Loucy (cell line): ENCODE data around the gene TIAM1.

Experiments
- H2AFZ ChIP-seq: fragments of 200-600 bp; sonication (generic); 2 replicates; pipeline ENCODE4 v1.6.0; 2016; ENCODE audit warnings: antibody characterized with exemption, mild to moderate bottlenecking, low read length, moderate library complexity
- H3F3A ChIP-seq: fragments of 200-600 bp; 2 replicates; pipeline ENCODE4 v1.6.0; 2016; ENCODE audit warnings: antibody characterized with exemption, low read depth, mild to moderate bottlenecking
- H3K27me3 ChIP-seq: fragments of 200-600 bp; sonication (generic); 2 replicates; pipeline ENCODE4 v1.6.1; 2014; ENCODE audit warnings: low read length, mild to moderate bottlenecking; ENCODE audit not compliant: insufficient read depth, poor library complexity, severe bottlenecking
- H3K36me3 ChIP-seq: fragments of 200-600 bp; sonication (generic); 2 replicates; pipeline ENCODE4 v1.6.1; 2016; ENCODE audit warnings: low read length; ENCODE audit not compliant: insufficient read depth
- H3K4me1 ChIP-seq: fragments of 200-600 bp; sonication (generic); 2 replicates; pipeline ENCODE4 v1.5.1; 2014; ENCODE audit warnings: low read length, mild to moderate bottlenecking; ENCODE audit not compliant: insufficient read depth, poor library complexity, severe bottlenecking
- H3K4me2 ChIP-seq: fragments of 200-600 bp; sonication (generic); 2 replicates; pipeline ENCODE4 v1.6.0; 2014; ENCODE audit warnings: antibody characterized with exemption, low read length, low read depth, mild to moderate bottlenecking; ENCODE audit not compliant: poor library complexity, severe bottlenecking
- H3K4me3 ChIP-seq: fragments of 200-600 bp; sonication (generic); 2 replicates; pipeline ENCODE4 v1.5.1; 2014; ENCODE audit warnings: low read length, mild to moderate bottlenecking, mixed read lengths; ENCODE audit not compliant: poor library complexity, severe bottlenecking
- H3K79me2 ChIP-seq: fragments of 200-600 bp; sonication (generic); 2 replicates; pipeline ENCODE4 v1.6.1; 2014; ENCODE audit warnings: low read length; ENCODE audit not compliant: insufficient read depth
- H3K9ac ChIP-seq: fragments of 200-600 bp; sonication (generic); 2 replicates; pipeline ENCODE4 v1.6.0; 2014; ENCODE audit warnings: mild to moderate bottlenecking, low read depth, low read length, moderate library complexity; ENCODE audit not compliant: poor library complexity, severe bottlenecking
- H3K9me2 ChIP-seq: fragments of 200-600 bp; sonication (generic); replicated peaks from 2 replicates; pipeline ENCODE4 v1.6.1; 2016; ENCODE audit warnings: low read depth, low read length, mixed read lengths
- H3K9me3 ChIP-seq: fragments of 200-600 bp; sonication (generic); 2 replicates; pipeline ENCODE4 v1.6.1; 2014; ENCODE audit warnings: mild to moderate bottlenecking, antibody characterized with exemption, low read length, low read depth; ENCODE audit not compliant: insufficient read depth
- H4K20me1 ChIP-seq: fragments of 200-600 bp; sonication (generic); 2 replicates; pipeline ENCODE4 v1.6.0; 2014; ENCODE audit warnings: antibody characterized with exemption, low read length, mild to moderate bottlenecking; ENCODE audit not compliant: insufficient read depth, poor library complexity, severe bottlenecking
- CTCF ChIP-seq: fragments of 200-600 bp; sonication (generic); conservative IDR thresholded peaks from 2 replicates; pipeline ENCODE4 v1.5.1; 2014; ENCODE audit warnings: mild to moderate bottlenecking, antibody characterized with exemption, low read length
- EZH2phosphoT487 ChIP-seq: fragments of 200-600 bp; IDR thresholded peaks from 2 replicates; pipeline ENCODE4 v1.6.1; 2018; ENCODE audit warnings: antibody characterized with exemption, mild to moderate bottlenecking, moderate library complexity, borderline replicate concordance

Gene TIAM1

GRCh38 chr21:31331231-31331630, 12.8 kb downstream of the TIAM1 start:
- H3F3A ChIP-seq: no peaks in the 10 kb centered on the region
- no peaks in the 10 kb centered on the region for H3K9me3 ChIP-seq
- TF ChIP-seq CTCF (no peak), EZH2phosphoT487 (no peak)
- H2AFZ ChIP-seq: no peak overlapping the region
- no peaks in the 10 kb centered on the region for H3K79me2 ChIP-seq
- H3K4me3 ChIP-seq: no peak overlapping the region
- H3K4me2 ChIP-seq: no peak overlapping the region
- no peaks in the 10 kb centered on the region for H4K20me1 ChIP-seq
- no peaks in the 10 kb centered on the region for H3K4me1 ChIP-seq
- peaks cover 10% of the 10 kb centered on the region; the same call in 1 of the 2 replicates for H3K36me3 ChIP-seq
- no peaks in the 10 kb centered on the region for H3K9me2 ChIP-seq
- no peaks in the 10 kb centered on the region for H3K27me3 ChIP-seq
- H3K9ac ChIP-seq: no peak overlapping the region

- Histone ChIP-seq H3K36me3 (peaks cover 10% of the 10 kb centered on the region; the same call in 1 of the 2 replicates), H3K4me3 (no peak overlapping the region), H3K79me2 (no peaks in the 10 kb centered on the region), H2AFZ (no peak overlapping the region), H3K27me3 (no peaks in the 10 kb centered on the region), H3K9ac (no peak overlapping the region), H4K20me1 (no peaks in the 10 kb centered on the region), H3K9me2 (no peaks in the 10 kb centered on the region), H3F3A (no peaks in the 10 kb centered on the region), H3K4me1 (no peaks in the 10 kb centered on the region), H3K4me2 (no peak overlapping the region), H3K9me3 (no peaks in the 10 kb centered on the region)
- TF ChIP-seq EZH2phosphoT487: no peak
Observed at GRCh38 chr21:31330144-31330483, 13.9 kb downstream of the TIAM1 start.

GRCh38 chr21:31329456-31330143, 14.5 kb downstream of the TIAM1 start:
- H3F3A ChIP-seq: no peaks in the 10 kb centered on the region
- H4K20me1 ChIP-seq: no peaks in the 10 kb centered on the region
- TF ChIP-seq CTCF (no peak), EZH2phosphoT487 (no peak)
- H3K9me2 ChIP-seq: no peaks in the 10 kb centered on the region
- no peaks in the 10 kb centered on the region for H3K9me3 ChIP-seq
- H2AFZ ChIP-seq: no peak overlapping the region
- no peak overlapping the region for H3K4me2 ChIP-seq
- no peaks in the 10 kb centered on the region for H3K27me3 ChIP-seq
- H3K4me3 ChIP-seq: no peak overlapping the region
- H3K36me3 ChIP-seq: peaks cover 10% of the 10 kb centered on the region; the same call in 1 of the 2 replicates
- H3K4me1 ChIP-seq: no peaks in the 10 kb centered on the region
- no peaks in the 10 kb centered on the region for H3K79me2 ChIP-seq
- no peak overlapping the region for H3K9ac ChIP-seq

GRCh38 chr21:31326522-31327242, 17.4 kb downstream of the TIAM1 start:
- no peak overlapping the region for H3K4me3 ChIP-seq
- peaks cover 10% of the 10 kb centered on the region; the same call in 1 of the 2 replicates for H3K36me3 ChIP-seq
- H3K9me2 ChIP-seq: no peaks in the 10 kb centered on the region
- no peaks in the 10 kb centered on the region for H4K20me1 ChIP-seq
- no peak for TF ChIP-seq EZH2phosphoT487
- no peak for TF ChIP-seq CTCF
- H3F3A ChIP-seq: no peaks in the 10 kb centered on the region
- no peak overlapping the region for H3K9ac ChIP-seq
- no peaks in the 10 kb centered on the region for H3K79me2 ChIP-seq
- H3K4me1 ChIP-seq: no peaks in the 10 kb centered on the region
- no peaks in the 10 kb centered on the region for H3K27me3 ChIP-seq
- H3K4me2 ChIP-seq: no peak overlapping the region
- H2AFZ ChIP-seq: no peak overlapping the region
- no peaks in the 10 kb centered on the region for H3K9me3 ChIP-seq
